H1 (cell line): Measurements from ENCODE around the gene MRPL41. TPM values are rescaled to one million over a fixed set of nuclear protein-coding genes. Genes with fewer than 3 reads are reported as not detected.

ENCODE experiments used
- CTBP2 ChIP-seq: IDR thresholded peaks from 2 replicates; pipeline ENCODE4 v1.7.0; 2011; ENCODE audit warnings: borderline replicate concordance, mild to moderate bottlenecking, moderate library complexity, mixed read lengths, low read length; ENCODE audit not compliant: insufficient read depth, insufficient read length
- FOSL1 ChIP-seq: IDR thresholded peaks from 2 replicates; pipeline ENCODE4 v1.6.1; 2011; ENCODE audit warnings: mild to moderate bottlenecking, low read depth, low read length, moderate library complexity; ENCODE audit not compliant: insufficient read depth
- NRF1 ChIP-seq: IDR thresholded peaks from 2 replicates; pipeline ENCODE4 v1.6.1; 2011; ENCODE audit warnings: mild to moderate bottlenecking, low read depth, low read length, improper control_type of control experiment
- SIRT6 ChIP-seq: IDR thresholded peaks from one replicate; pipeline ENCODE4 v1.7.1; 2012; ENCODE audit warnings: low read length, inconsistent platforms
- polyA plus RNA-seq, 7 experiments: library from polyadenylated mRNA; depleted of rRNA in 3 of 7; stranded (reverse) in 5 of 7; unstranded in 2 of 7; fragments of >200 nt in 5 of 7; fragments of 200-250 nt in 2 of 7; gene quantifications; 1 replicate in 5 of 7; 2 replicates in 1 of 7; 4 replicates in 1 of 7; pipeline versions ENCODE4 v1.2.1 to v1.2.3, GENCODE V29; 2011 to 2013; ENCODE audit warnings: missing spikeins in 2 of 7, mixed read lengths in 2 of 7
- total RNA-seq: library from RNA; stranded (reverse); fragmentation: NEBNext Ultra II Directional; extraction: Animal tissue kit (Norgen Biotek cat#: 25700); gene quantifications from 2 replicates; pipeline ENCODE4 v1.2.1, GENCODE V29; 2021
- TF ChIP-seq, protein P1 (sequence below): fragments of 300-600 bp; sonication (generic); IDR thresholded peaks from 2 replicates; pipeline ENCODE4 v1.7.1; 2012; ENCODE audit warnings: low read length, moderate library complexity, mild to moderate bottlenecking, inconsistent platforms; ENCODE audit not compliant: insufficient replicate concordance
- TF ChIP-seq, protein P2 (sequence below): IDR thresholded peaks from 2 replicates; pipeline ENCODE4 v1.6.1; 2011; ENCODE audit warnings: low read depth, mild to moderate bottlenecking, low read length; ENCODE audit not compliant: insufficient read depth

Gene MRPL41
- total and polyA plus RNA-seq, 2 of the 8 experiments (the other 6 are each of a cell fraction or from before 2014, with no cell fraction given): 47.2 to 58.1 TPM

DNA sequence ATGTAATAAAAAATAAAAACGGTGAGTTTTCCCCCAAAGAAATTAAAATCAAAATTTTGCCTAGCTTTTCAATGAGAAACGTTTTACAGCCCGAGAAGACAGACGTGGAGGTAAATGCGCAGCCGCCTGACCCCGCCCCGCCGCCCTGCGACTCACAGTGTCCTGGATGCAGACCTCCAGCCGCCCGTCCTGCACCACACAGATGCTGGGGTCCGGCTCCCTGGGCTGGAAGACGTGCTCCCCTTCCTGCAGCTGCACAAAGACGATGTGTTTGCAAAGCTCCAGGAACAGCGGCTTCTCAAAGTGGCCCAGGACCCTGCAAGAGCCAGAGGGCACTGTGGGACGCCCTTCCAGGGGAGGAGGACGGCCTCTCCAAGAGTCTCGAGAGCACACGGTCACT, 9.2 kb upstream of the MRPL41 start (continued):
- TF ChIP-seq, protein P1, sequence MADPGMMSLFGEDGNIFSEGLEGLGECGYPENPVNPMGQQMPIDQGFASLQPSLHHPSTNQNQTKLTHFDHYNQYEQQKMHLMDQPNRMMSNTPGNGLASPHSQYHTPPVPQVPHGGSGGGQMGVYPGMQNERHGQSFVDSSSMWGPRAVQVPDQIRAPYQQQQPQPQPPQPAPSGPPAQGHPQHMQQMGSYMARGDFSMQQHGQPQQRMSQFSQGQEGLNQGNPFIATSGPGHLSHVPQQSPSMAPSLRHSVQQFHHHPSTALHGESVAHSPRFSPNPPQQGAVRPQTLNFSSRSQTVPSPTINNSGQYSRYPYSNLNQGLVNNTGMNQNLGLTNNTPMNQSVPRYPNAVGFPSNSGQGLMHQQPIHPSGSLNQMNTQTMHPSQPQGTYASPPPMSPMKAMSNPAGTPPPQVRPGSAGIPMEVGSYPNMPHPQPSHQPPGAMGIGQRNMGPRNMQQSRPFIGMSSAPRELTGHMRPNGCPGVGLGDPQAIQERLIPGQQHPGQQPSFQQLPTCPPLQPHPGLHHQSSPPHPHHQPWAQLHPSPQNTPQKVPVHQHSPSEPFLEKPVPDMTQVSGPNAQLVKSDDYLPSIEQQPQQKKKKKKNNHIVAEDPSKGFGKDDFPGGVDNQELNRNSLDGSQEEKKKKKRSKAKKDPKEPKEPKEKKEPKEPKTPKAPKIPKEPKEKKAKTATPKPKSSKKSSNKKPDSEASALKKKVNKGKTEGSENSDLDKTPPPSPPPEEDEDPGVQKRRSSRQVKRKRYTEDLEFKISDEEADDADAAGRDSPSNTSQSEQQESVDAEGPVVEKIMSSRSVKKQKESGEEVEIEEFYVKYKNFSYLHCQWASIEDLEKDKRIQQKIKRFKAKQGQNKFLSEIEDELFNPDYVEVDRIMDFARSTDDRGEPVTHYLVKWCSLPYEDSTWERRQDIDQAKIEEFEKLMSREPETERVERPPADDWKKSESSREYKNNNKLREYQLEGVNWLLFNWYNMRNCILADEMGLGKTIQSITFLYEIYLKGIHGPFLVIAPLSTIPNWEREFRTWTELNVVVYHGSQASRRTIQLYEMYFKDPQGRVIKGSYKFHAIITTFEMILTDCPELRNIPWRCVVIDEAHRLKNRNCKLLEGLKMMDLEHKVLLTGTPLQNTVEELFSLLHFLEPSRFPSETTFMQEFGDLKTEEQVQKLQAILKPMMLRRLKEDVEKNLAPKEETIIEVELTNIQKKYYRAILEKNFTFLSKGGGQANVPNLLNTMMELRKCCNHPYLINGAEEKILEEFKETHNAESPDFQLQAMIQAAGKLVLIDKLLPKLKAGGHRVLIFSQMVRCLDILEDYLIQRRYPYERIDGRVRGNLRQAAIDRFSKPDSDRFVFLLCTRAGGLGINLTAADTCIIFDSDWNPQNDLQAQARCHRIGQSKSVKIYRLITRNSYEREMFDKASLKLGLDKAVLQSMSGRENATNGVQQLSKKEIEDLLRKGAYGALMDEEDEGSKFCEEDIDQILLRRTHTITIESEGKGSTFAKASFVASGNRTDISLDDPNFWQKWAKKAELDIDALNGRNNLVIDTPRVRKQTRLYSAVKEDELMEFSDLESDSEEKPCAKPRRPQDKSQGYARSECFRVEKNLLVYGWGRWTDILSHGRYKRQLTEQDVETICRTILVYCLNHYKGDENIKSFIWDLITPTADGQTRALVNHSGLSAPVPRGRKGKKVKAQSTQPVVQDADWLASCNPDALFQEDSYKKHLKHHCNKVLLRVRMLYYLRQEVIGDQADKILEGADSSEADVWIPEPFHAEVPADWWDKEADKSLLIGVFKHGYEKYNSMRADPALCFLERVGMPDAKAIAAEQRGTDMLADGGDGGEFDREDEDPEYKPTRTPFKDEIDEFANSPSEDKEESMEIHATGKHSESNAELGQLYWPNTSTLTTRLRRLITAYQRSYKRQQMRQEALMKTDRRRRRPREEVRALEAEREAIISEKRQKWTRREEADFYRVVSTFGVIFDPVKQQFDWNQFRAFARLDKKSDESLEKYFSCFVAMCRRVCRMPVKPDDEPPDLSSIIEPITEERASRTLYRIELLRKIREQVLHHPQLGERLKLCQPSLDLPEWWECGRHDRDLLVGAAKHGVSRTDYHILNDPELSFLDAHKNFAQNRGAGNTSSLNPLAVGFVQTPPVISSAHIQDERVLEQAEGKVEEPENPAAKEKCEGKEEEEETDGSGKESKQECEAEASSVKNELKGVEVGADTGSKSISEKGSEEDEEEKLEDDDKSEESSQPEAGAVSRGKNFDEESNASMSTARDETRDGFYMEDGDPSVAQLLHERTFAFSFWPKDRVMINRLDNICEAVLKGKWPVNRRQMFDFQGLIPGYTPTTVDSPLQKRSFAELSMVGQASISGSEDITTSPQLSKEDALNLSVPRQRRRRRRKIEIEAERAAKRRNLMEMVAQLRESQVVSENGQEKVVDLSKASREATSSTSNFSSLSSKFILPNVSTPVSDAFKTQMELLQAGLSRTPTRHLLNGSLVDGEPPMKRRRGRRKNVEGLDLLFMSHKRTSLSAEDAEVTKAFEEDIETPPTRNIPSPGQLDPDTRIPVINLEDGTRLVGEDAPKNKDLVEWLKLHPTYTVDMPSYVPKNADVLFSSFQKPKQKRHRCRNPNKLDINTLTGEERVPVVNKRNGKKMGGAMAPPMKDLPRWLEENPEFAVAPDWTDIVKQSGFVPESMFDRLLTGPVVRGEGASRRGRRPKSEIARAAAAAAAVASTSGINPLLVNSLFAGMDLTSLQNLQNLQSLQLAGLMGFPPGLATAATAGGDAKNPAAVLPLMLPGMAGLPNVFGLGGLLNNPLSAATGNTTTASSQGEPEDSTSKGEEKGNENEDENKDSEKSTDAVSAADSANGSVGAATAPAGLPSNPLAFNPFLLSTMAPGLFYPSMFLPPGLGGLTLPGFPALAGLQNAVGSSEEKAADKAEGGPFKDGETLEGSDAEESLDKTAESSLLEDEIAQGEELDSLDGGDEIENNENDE: no peak
- TF ChIP-seq NRF1 (no peak), CTBP2 (no peak), SIRT6 (no peak), FOSL1 (no peak)
- TF ChIP-seq, protein P2, sequence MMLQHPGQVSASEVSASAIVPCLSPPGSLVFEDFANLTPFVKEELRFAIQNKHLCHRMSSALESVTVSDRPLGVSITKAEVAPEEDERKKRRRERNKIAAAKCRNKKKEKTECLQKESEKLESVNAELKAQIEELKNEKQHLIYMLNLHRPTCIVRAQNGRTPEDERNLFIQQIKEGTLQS: no peak
